ENCODE results near the gene GRIK2.
"Not testable (repeated sequence)": the region's sequence is repeated elsewhere in the genome, so short reads cannot be mapped to it uniquely, and the experiment has no call there.

Gene GRIK2

DNA sequence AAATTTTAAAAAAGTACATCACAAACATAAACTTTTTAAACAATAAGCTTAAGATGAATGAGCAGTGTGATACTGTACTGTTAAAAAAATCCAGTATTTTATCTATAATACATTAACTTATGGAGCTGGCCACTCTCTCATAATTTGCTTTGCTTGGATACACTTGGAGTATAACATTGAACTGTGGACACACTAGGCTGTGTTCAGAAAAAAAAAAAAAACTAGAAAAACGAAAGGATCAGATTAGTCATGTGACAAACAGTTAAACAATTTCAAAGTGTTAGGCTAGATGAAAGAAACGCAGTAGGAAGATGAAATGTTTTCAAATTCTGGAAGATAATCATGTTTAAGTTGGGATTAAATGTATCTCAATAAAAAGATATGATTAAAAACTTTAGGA, 220.0 kb downstream of the GRIK2 start:
- Mint-ChIP-seq H3K4me3 (no peak overlapping the region), H3K27ac (no peak overlapping the region), H3K27me3 (no peaks in the 10 kb centered on the region), H3K9me3 (no peaks in the 10 kb centered on the region), H3K4me1 (ENCODE audit: low read depth) (no peaks in the 10 kb centered on the region), H3K36me3 (ENCODE audit: low read depth) (no peaks in the 10 kb centered on the region)
- intact Hi-C loops (cut with micrococcal nuclease): no loop called here

DNA sequence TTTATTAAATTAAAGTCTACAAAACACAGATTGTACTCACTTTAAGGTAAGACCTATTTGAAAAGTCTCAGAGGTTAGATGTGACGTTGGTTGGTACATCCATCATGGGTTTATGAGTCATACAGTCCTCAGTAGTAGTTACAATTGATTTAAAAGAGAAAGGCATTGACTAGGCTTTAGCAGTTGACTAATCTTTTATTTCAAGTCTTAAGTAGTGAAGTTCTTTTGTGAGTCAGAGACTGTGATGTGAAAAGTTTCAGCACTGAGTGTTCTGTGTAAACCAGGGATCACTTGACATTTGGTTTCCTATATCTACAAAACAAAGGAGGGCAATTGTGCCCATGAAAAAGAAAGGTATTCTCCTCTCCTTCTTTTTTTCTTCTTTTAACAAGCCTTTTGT, 221.3 kb downstream of the GRIK2 start:
- H3K9me3 Mint-ChIP-seq: no peaks in the 10 kb centered on the region
- H3K36me3 Mint-ChIP-seq (ENCODE audit: low read depth): no peaks in the 10 kb centered on the region
- H3K4me1 Mint-ChIP-seq (ENCODE audit: low read depth): no peaks in the 10 kb centered on the region
- intact Hi-C loops (cut with micrococcal nuclease): no loop called here
- H3K27ac Mint-ChIP-seq: no peak overlapping the region
- H3K27me3 Mint-ChIP-seq: no peaks in the 10 kb centered on the region
- no peak overlapping the region for H3K4me3 Mint-ChIP-seq

DNA sequence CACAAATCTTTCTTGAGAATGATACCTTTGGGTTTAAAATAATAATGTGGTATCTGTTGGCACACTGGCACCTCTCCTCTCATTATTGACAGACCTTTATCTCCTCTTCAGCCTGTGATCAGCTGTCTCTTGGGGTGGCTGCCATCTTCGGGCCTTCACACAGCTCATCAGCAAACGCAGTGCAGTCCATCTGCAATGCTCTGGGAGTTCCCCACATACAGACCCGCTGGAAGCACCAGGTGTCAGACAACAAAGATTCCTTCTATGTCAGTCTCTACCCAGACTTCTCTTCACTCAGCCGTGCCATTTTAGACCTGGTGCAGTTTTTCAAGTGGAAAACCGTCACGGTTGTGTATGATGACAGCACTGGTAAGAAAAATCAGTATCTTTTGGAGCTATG, 232.8 kb downstream of the GRIK2 start:
- H3K9me3 Mint-ChIP-seq: no peaks in the 10 kb centered on the region
- H3K27ac Mint-ChIP-seq: no peak overlapping the region
- H3K4me1 Mint-ChIP-seq (ENCODE audit: low read depth): no peaks in the 10 kb centered on the region
- no peaks in the 10 kb centered on the region for H3K36me3 Mint-ChIP-seq (ENCODE audit: low read depth)
- H3K27me3 Mint-ChIP-seq: no peaks in the 10 kb centered on the region
- intact Hi-C loops (cut with micrococcal nuclease): no loop called here
- H3K4me3 Mint-ChIP-seq: no peak overlapping the region

DNA sequence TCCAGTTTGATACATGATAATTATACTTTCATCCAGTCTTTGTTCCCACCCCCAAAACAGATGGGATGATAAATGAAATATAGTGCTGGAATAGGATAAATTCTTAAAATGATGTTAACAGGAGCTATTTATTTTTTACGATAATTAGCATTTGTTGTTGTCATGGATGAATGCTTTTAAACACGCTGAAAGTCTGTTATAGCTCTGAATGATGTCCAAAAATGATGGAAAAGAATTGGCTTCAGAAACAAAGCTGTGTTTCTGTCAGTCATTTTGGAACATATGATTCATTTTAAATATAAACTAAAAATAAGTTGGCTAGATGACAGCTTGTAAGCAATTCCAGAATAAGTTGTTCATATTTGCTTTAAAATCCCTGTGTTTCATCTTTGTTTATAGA, 237.4 kb downstream of the GRIK2 start:
- H3K27ac Mint-ChIP-seq: no peak overlapping the region
- H3K4me1 Mint-ChIP-seq (ENCODE audit: low read depth): no peaks in the 10 kb centered on the region
- H3K27me3 Mint-ChIP-seq: no peaks in the 10 kb centered on the region
- H3K4me3 Mint-ChIP-seq: no peak overlapping the region
- no peaks in the 10 kb centered on the region for H3K9me3 Mint-ChIP-seq
- H3K36me3 Mint-ChIP-seq (ENCODE audit: low read depth): no peaks in the 10 kb centered on the region
- intact Hi-C loops (cut with micrococcal nuclease): no loop called here

DNA sequence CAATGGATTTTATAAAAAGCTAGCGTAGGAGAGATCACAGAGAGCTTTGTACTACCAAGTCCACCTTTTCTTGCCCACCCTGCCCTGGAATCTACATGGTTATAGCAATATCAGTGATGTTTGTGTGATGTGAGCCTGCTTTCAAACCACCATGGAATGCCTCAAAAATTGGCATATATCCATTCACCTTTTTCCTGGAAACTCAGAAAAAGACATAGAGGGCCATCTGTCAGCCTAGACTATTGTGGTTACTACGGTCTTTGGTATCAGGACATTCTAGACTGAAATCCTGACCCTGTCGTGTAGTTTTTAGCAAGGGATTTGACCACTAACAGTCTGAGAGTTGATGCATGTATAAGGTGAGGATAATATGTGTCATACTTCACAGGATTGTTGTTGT, 239.6 kb downstream of the GRIK2 start:
- peaks cover 6% of the 10 kb centered on the region for H3K9me3 Mint-ChIP-seq
- intact Hi-C loops (cut with micrococcal nuclease): no loop called here
- H3K36me3 Mint-ChIP-seq (ENCODE audit: low read depth): no peaks in the 10 kb centered on the region
- H3K27me3 Mint-ChIP-seq: no peaks in the 10 kb centered on the region
- H3K4me3 Mint-ChIP-seq: no peak overlapping the region
- no peak overlapping the region for H3K27ac Mint-ChIP-seq
- no peaks in the 10 kb centered on the region for H3K4me1 Mint-ChIP-seq (ENCODE audit: low read depth)

DNA sequence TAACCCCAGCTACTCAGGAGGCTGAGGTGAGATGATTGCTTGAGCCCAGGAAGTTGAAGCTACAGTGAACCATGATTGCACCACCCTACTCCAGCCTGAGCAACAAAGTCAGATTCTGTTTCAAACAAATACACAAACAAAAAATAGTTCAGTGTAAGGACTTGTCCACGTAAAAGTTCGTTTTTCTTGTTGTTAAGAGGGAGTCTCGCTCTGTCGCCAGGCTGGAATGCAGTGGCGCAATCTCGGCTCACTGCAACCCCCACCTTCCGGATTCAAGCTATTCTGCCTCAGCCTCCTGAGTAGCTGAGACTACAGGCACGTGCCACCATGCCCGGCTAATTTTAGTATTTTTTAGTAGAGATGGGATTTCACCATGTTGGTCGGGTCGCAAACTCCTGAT, 245.4 kb downstream of the GRIK2 start:
- not testable (repeated sequence) for H3K27me3 Mint-ChIP-seq; H3K36me3 Mint-ChIP-seq (ENCODE audit: low read depth)

DNA sequence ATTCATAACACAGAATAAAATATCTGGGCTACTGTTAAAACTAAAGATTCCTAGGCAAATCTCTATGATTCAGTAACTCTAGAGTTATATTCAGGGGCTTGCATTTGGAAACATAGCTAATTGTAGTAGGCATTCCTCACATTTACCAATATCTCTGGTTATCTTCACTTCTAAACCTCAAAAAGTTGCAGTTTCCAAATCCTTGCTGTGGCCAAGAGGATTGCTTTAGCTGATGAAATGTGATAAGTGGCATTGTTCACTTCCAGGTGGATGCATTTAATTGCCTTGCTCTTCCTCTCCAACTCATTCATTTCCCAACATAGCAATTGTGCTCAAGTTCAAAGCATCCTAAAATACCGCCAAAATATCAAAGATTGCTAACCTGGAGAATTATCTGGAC, 246.6 kb downstream of the GRIK2 start:
- intact Hi-C loops (cut with micrococcal nuclease): no loop called here
- no peaks in the 10 kb centered on the region for H3K4me1 Mint-ChIP-seq (ENCODE audit: low read depth)
- no peak overlapping the region for H3K27ac Mint-ChIP-seq
- no peak overlapping the region for H3K4me3 Mint-ChIP-seq
- no peaks in the 10 kb centered on the region for H3K27me3 Mint-ChIP-seq
- H3K36me3 Mint-ChIP-seq (ENCODE audit: low read depth): no peaks in the 10 kb centered on the region
- H3K9me3 Mint-ChIP-seq: peaks cover 6% of the 10 kb centered on the region

More for the DNA sequence above, 245.4 kb downstream of the GRIK2 start:
- H3K4me3 Mint-ChIP-seq; intact Hi-C loops (cut with micrococcal nuclease); H3K27ac Mint-ChIP-seq; H3K9me3 Mint-ChIP-seq; H3K4me1 Mint-ChIP-seq (ENCODE audit: low read depth): not testable (repeated sequence)

DNA sequence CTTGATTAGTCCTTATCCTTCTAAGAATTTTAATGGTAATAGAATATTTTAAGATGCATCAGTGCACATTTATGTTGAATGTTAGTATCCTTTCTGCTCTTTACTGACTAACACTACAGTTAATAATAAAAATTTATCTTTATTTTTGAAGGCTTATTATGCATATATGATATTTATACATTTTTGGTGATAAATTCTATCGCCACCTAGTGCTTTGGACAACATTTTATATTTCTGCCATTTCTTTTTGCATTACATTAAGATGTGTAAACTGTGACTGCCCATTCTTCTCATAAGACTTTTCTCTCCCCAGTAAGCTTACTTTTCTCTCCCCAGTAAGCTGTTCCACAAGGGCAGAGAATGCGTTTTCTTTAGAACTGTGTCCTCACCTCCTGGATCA, 252.3 kb downstream of the GRIK2 start:
- no peaks in the 10 kb centered on the region for H3K36me3 Mint-ChIP-seq (ENCODE audit: low read depth)
- intact Hi-C loops (cut with micrococcal nuclease): no loop called here
- H3K4me3 Mint-ChIP-seq: no peak overlapping the region
- H3K27me3 Mint-ChIP-seq: no peaks in the 10 kb centered on the region
- no peaks in the 10 kb centered on the region for H3K4me1 Mint-ChIP-seq (ENCODE audit: low read depth)
- no peak overlapping the region for H3K27ac Mint-ChIP-seq
- no peaks in the 10 kb centered on the region for H3K9me3 Mint-ChIP-seq

DNA sequence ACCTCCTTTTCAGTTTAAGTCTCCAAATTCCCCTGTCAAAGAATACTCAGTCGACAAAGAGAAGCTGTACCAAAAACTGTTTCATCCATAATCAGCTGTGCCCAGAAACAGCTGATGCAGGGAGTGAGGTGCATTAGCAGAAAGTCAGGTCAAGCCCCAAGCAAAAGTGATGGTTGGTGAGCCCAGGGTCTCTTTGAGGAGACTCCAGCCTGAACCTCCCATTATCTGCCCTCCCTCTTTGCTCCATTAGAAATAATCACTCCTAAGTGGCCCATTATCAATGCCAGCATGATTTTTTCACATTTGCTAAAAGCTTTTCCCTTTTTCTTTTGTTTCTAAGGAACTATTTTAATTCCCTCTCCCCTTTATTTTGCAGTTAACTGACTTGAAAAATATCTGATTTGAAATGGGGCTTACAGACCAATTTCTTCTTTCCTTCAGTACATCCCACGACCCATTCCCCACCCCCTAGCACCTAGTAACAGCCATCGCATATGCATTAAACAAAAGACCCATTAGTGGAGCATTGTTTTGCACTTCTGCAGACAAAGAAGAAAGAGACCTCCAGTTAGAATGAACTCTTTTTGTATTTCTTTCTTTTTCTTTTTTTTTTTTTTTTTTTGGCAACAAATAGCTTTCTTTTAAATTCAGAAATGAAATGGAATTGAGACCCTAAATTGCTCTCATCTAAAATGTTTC, 257.0 kb downstream of the GRIK2 start:
- no peaks in the 10 kb centered on the region for H3K4me1 Mint-ChIP-seq (ENCODE audit: low read depth)
- no peaks in the 10 kb centered on the region for H3K9me3 Mint-ChIP-seq
- H3K27me3 Mint-ChIP-seq: no peaks in the 10 kb centered on the region
- intact Hi-C loops (cut with micrococcal nuclease): no loop called here
- no peaks in the 10 kb centered on the region for H3K36me3 Mint-ChIP-seq (ENCODE audit: low read depth)
- H3K4me3 Mint-ChIP-seq: no peak overlapping the region
- no peak overlapping the region for H3K27ac Mint-ChIP-seq

DNA sequence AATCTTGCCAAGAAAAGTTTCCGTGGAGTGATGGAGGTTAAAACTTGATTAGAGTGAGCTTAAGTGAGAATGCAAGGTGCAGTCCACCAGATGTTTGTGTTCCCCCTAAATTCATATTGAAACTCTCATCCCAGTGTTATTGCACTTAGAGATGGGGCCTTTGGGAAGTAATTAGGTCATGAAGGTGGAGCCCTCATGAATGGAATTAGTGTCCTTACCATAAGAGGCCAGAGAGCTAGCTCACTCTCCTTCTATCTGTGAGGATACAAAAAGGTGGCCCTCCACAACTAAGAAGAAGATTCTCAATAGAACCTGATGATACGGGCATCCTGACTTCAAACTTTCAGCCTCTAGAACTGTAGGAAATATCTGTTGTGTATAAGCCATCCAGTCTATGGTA, 258.6 kb downstream of the GRIK2 start:
- H3K9me3 Mint-ChIP-seq: no peaks in the 10 kb centered on the region
- H3K27me3 Mint-ChIP-seq: no peaks in the 10 kb centered on the region
- H3K27ac Mint-ChIP-seq: no peak overlapping the region
- H3K36me3 Mint-ChIP-seq (ENCODE audit: low read depth): no peaks in the 10 kb centered on the region
- no peaks in the 10 kb centered on the region for H3K4me1 Mint-ChIP-seq (ENCODE audit: low read depth)
- H3K4me3 Mint-ChIP-seq: no peak overlapping the region
- intact Hi-C loops (cut with micrococcal nuclease): no loop called here

DNA sequence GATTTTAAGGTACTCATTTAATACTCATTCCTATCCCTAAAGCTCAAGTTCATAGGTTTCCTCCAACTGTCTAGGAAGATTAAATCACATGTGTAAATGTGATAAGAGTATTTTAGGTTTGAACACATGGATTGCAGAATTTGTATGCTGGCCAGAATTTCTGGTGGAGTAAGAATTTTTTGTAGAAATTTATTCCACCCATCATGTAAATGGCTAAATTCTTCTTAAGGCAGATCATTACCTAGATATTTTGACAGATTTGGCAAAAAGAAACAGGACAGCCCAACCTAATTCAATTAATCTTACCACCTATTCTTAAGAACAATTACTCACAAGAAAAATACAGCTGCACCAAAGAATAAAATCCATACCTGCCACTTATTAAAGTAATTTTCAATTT, 261.6 kb downstream of the GRIK2 start:
- Mint-ChIP-seq H3K27me3 (no peaks in the 10 kb centered on the region), H3K4me1 (ENCODE audit: low read depth) (no peaks in the 10 kb centered on the region)

DNA sequence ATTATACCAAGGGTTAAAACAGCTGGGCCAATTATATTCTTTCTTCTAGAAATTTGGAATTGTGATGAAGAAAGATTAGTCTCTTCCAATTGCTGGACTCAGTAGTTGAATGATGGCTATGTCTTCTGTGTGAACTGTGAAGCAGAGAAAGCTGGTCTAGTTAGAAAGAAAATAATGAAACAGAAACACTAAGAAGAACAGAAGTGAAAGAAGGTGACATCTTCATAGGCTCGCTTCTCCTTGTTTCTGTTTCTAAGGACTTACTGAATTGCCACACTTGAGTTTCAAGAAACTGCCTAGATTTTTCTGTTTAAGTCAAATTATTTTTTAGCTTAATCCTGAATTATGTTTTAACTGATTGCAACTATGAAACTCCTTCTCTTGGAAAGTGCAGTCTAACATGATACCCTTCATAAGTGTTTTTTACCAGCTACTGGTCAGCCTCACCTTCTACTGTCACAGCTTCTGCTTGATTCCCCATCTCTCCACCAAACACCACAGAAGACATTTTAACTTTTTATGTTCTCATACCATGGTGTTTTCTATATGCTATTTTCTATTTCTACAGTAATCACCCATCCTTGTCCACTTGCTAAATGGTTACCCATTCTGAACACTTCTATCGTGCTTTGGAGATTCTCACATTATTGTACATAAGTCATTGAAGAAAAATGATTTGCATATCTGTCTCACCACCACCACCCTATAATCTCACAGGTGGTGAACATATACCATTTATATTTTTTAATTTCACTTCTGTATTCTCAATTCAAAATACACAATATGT, 268.8 kb downstream of the GRIK2 start:
- Mint-ChIP-seq H3K27ac (no peak overlapping the region), H3K27me3 (no peaks in the 10 kb centered on the region), H3K4me3 (no peak overlapping the region), H3K36me3 (ENCODE audit: low read depth) (no peaks in the 10 kb centered on the region), H3K4me1 (ENCODE audit: low read depth) (no peaks in the 10 kb centered on the region), H3K9me3 (peaks cover 29% of the 10 kb centered on the region)
- intact Hi-C loops (cut with micrococcal nuclease): no loop called here

More for the DNA sequence above, 261.6 kb downstream of the GRIK2 start:
- H3K9me3 Mint-ChIP-seq: no peaks in the 10 kb centered on the region
- no peak overlapping the region for H3K4me3 Mint-ChIP-seq
- intact Hi-C loops (cut with micrococcal nuclease): no loop called here
- no peaks in the 10 kb centered on the region for H3K36me3 Mint-ChIP-seq (ENCODE audit: low read depth)
- no peak overlapping the region for H3K27ac Mint-ChIP-seq

DNA sequence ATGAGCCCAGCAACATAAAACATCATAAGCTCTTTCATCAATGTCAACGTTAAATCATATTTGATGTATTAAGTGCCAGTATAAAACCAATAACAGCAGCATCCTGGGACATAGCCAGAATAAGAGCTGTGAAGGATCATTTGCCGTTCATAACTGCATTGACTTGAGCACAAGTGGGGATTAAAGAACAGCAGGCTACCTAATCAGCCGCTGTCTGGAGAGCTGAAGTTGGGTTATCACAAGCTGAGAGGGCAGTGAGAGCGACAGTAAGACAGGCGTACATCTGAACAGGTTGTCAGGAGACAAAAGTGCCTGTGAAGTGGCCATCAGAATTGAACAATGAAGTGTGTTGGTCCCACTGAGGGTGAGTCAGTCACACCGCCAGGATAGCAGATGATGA, 269.6 kb downstream of the GRIK2 start:
- H3K27ac Mint-ChIP-seq: no peak overlapping the region
- H3K27me3 Mint-ChIP-seq: no peaks in the 10 kb centered on the region
- peaks cover 29% of the 10 kb centered on the region for H3K9me3 Mint-ChIP-seq
- no peak overlapping the region for H3K4me3 Mint-ChIP-seq
- no peaks in the 10 kb centered on the region for H3K36me3 Mint-ChIP-seq (ENCODE audit: low read depth)
- intact Hi-C loops (cut with micrococcal nuclease): no loop called here
- H3K4me1 Mint-ChIP-seq (ENCODE audit: low read depth): no peaks in the 10 kb centered on the region

DNA sequence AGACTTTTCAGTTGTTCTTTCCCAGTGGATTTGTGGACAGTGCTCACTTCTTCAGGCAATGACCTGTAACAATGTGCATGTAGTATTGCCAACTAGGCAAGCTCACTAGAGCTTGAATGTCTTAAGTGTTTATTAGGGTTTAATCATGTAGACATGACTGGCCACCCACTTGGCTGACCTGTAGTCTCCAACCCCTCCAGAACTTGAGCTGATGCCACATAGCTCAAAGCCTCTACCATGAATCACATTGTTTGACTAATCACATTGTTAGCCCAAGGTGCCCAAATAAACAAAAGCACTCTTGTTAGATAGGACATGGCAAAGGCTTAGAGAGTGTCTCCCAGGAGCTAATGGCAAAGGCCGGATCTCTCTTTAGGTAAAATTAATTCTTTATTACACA, 272.7 kb downstream of the GRIK2 start:
- Mint-ChIP-seq H3K9me3 (peaks cover 29% of the 10 kb centered on the region), H3K27ac (no peak overlapping the region), H3K4me3 (no peak overlapping the region), H3K36me3 (ENCODE audit: low read depth) (no peaks in the 10 kb centered on the region), H3K27me3 (no peaks in the 10 kb centered on the region), H3K4me1 (ENCODE audit: low read depth) (no peaks in the 10 kb centered on the region)
- intact Hi-C loops (cut with micrococcal nuclease): no loop called here
